AG09309 (cell line): ENCODE measurements around the gene GRK5.
"Not testable (repeated sequence)": the region's sequence is repeated elsewhere in the genome, so short reads cannot be mapped to it uniquely, and the experiment has no call there.

Experiments
- DNase-seq: peaks from one replicate; pipeline ENCODE4 v3.0.0-alpha.2; 2010; ENCODE audit warnings: low read depth
- H3K4me3 ChIP-seq: 2 replicates; pipeline ENCODE4 v1.5.1; 2011; ENCODE audit warnings: mild to moderate bottlenecking, low read depth, low read length, moderate library complexity; ENCODE audit not compliant: control insufficient read depth
- TF ChIP-seq, protein P1 (sequence below): IDR thresholded peaks from 2 replicates; pipeline ENCODE4 v1.5.1; 2011; ENCODE audit warnings: mild to moderate bottlenecking, low read depth, low read length, inconsistent platforms; ENCODE audit not compliant: insufficient read depth, control insufficient read depth; ENCODE audit errors: missing control alignments

The GRK5 gene

DNA sequence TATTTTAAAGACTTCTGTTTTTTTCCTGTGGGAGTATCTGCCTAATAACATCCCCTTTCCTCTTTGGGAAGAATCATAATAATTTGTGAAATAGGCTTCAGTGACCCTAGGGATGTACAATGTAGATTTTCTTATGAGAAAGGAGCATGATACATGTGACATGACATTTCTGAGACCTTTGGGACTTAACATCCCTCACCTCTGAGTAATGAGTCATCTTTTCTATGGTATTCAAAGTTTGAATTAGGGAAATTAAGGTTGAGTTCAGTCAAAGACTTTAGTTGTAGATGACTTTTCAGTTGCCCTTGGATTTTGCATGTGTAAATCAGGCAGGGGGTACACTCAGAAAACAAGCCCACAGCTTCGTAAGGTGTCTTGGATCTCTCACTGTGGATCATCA is 14.3 kb downstream of the GRK5 start:
- no peak for DNase-seq
- TF ChIP-seq, protein P1, sequence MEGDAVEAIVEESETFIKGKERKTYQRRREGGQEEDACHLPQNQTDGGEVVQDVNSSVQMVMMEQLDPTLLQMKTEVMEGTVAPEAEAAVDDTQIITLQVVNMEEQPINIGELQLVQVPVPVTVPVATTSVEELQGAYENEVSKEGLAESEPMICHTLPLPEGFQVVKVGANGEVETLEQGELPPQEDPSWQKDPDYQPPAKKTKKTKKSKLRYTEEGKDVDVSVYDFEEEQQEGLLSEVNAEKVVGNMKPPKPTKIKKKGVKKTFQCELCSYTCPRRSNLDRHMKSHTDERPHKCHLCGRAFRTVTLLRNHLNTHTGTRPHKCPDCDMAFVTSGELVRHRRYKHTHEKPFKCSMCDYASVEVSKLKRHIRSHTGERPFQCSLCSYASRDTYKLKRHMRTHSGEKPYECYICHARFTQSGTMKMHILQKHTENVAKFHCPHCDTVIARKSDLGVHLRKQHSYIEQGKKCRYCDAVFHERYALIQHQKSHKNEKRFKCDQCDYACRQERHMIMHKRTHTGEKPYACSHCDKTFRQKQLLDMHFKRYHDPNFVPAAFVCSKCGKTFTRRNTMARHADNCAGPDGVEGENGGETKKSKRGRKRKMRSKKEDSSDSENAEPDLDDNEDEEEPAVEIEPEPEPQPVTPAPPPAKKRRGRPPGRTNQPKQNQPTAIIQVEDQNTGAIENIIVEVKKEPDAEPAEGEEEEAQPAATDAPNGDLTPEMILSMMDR: no peak
- H3K4me3 ChIP-seq: no peak overlapping the region

DNA sequence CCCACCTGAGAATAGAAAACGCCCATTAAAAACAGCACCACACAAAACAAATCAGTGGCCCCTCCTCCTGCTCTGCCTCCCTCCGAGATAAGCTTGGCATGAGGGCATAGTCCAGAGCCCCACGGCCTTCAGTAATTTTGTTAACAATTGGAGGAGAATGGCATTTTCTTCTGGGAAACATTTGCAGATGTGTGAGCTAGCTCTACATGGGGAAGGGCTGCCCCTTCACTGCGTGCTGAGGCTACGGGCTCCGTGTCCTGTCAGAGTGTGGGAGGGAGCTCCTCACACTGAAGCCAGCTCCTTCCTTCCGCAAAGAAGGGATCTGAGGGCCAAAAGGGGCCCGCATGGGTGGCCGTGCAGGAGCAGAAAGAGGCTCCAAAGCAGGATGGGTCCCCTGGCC is 15.2 kb downstream of the GRK5 start:
- DNase-seq: no peak
- TF ChIP-seq, protein P1: no peak
- no peak overlapping the region for H3K4me3 ChIP-seq

DNA sequence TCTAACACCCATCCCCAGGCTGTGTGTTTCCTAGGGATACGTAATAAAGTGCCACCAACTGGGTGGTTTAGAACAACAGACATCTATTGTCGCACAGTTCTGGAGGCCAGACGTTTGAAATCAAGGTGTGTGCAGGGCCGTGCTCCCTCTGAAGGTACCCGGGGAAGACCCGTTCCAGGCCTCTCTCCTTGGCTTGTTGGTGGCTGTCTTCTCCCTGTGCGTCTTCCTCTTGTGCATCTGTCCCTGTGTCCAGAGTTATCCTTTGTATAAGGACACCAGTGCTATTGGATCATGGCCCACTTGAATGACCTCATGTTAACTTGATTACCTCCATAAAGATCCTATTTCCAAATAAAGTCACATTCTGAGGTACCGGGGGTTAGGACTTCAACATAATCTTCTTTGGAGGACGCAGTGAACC is 15.6 kb downstream of the GRK5 start:
- TF ChIP-seq, protein P1: no peak
- DNase-seq: no peak
- no peak overlapping the region for H3K4me3 ChIP-seq

DNA sequence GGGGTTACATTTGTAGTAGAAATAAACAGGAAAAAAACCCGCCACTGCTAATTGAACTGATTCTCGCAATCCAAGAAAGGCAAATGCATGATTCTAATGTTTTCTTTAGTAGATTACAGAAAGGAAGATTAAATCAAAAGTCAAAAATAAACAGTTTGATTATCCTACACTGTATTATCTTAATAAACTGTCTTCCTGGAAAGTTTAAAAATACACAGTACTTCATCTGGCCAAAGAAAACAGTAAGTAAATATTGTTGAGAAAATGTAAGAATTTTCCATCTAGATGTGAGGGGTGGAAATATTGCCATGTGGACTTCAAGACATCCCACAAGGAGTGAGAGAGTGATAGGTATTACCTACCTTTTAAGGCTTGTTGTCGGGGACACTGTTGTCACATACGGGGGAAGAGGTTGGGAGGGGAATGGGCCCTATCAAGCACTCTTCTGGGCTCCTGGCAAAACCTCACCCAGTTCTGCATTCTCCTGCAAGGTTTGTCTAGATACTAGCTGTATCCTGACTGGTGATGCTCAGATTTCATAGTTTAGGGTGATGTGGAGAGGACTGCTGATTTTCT is 17.8 kb downstream of the GRK5 start:
- TF ChIP-seq, protein P1: no peak
- DNase-seq: no peak
- H3K4me3 ChIP-seq: no peak overlapping the region

DNA sequence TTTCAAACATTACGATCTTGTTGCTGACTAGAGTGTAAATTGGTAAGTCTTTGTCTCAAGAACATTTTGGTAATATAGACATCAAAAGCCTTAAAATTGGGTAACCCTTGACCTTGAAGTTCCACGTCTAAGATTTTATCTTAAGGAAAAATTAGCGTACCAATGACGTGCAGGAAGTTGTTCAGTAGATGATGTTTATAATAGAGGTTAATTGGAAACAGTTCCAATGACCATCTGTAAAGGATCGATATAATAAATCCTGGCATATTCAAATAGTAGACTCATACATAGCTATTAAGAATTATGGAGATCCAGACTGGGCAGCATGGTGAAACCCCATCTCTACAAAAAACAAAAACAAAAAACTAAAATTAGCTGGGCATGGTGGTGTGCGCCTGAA is 20.5 kb downstream of the GRK5 start:
- no peak for DNase-seq
- TF ChIP-seq, protein P1: no peak
- no peak overlapping the region for H3K4me3 ChIP-seq

DNA sequence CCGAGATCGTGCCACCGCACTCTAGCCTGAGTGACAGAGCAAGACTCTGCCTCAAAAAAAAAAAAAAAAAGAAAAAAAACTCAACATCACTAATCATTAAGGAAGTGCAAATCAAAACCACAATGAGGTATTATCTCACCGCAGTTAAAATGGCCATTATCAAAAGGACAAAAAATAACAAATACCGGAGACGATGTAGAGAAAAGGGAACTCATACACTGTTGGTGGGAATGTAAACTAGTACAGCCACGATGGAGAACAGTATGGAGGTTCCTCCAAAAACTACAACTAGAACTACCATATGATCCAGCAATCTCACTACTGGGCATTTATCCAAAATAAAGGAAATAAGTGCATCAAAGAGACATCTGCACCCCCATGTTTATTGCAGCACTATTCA is 24.3 kb downstream of the GRK5 start:
- H3K4me3 ChIP-seq: no peak overlapping the region
- TF ChIP-seq, protein P1: no peak
- DNase-seq: no peak

DNA sequence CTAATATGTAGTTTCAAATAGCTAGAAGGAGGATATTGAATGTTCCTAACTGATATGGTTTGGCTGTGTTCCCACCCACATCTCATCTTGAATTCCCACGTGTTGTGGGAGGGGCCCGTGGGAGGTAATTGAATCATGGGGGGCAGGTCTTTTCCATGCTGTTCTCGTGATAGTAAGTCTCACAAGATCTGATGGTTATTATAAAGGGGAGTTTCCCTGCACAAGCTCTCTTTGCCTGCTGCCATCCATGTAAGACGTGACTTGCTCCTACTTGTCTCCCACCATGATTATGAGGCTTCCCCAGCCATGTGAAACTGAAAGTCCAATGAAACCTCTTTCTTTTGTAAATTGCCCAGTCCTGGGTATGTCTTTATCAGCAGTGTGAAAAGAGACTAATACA is 25.1 kb downstream of the GRK5 start:
- DNase-seq, H3K4me3 ChIP-seq: not testable (repeated sequence)
